ENCODE measurements around the gene FEZ2. TPM values are rescaled to one million over a fixed set of nuclear protein-coding genes. Genes with fewer than 3 reads are reported as not detected.

Gene FEZ2
- total RNA-seq, 2 donors from 2014 or later, result 12.7 to 19.1 TPM

DNA sequence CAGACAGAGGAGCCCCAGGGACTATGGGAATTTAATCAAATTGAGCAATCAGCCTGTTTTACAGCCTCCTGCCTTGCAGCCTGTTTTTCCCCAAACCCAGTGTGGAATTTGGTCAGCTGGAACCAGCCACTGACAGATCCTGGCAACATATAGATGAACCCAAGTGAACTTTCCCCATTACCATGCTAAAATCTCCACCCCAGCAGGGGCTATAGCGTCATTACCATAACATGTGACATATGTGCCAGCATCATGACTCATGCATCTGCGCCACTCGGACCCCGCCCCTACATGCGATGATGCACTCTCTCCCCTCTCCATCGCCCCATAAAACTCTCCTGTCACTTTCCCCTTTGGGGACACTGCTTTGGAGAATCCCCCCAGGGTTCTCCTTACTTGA lies 17.3 kb upstream of the FEZ2 start:
- 76 to 80% methylated on average over 6 of the region's 6 CpGs for WGBS, 2 donors
- DNase-seq (no peak), ATAC-seq (no peak)
- no peak for TF ChIP-seq POLR2A (IDR thresholded peaks at IDR 0.05)
- TF ChIP-seq, protein P1, sequence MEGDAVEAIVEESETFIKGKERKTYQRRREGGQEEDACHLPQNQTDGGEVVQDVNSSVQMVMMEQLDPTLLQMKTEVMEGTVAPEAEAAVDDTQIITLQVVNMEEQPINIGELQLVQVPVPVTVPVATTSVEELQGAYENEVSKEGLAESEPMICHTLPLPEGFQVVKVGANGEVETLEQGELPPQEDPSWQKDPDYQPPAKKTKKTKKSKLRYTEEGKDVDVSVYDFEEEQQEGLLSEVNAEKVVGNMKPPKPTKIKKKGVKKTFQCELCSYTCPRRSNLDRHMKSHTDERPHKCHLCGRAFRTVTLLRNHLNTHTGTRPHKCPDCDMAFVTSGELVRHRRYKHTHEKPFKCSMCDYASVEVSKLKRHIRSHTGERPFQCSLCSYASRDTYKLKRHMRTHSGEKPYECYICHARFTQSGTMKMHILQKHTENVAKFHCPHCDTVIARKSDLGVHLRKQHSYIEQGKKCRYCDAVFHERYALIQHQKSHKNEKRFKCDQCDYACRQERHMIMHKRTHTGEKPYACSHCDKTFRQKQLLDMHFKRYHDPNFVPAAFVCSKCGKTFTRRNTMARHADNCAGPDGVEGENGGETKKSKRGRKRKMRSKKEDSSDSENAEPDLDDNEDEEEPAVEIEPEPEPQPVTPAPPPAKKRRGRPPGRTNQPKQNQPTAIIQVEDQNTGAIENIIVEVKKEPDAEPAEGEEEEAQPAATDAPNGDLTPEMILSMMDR (IDR thresholded peaks at IDR 0.05), result no peak
- Histone ChIP-seq H3K4me3 (no peak overlapping the region), H3K27me3 (no peaks in the 10 kb centered on the region), H3K4me1 (no peaks in the 10 kb centered on the region), H3K36me3 (replicated peaks in 1 of 2; ENCODE audit: insufficient read depth in 1 of 2, low read depth in 2 of 2) (no peaks in the 10 kb centered on the region), H3K9me3 (no peaks in the 10 kb centered on the region), H3K27ac (no peak overlapping the region)
- intact Hi-C loops (cut with DNase I), result no loop called here

DNA sequence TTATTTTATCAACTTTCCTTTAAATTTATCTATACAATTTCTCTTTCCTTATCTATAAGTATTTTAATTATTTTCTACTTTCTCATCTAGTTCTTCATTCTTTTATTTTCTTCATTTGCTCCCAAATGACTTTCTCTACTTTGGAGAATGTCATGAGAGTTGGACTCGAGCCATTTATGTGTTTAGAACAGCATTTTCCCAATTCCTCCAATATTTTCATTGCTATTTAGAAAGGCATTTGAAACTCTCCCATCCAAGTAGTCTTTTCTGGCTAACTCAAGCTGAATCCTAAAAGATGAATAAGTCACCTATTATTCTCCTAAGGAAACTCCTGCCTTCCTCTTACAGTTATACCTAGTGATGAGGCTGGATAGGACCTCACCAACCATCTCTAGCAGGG lies 15.8 kb upstream of the FEZ2 start:
- Histone ChIP-seq H3K4me1 (no peaks in the 10 kb centered on the region), H3K9me3 (no peaks in the 10 kb centered on the region), H3K36me3 (replicated peaks in 1 of 2; ENCODE audit: insufficient read depth in 1 of 2, low read depth in 2 of 2) (no peaks in the 10 kb centered on the region), H3K4me3 (no peak overlapping the region), H3K27me3 (no peaks in the 10 kb centered on the region), H3K27ac (no peak overlapping the region)
- intact Hi-C loops (cut with DNase I), result no loop called here
- WGBS, 2 donors, result 73 to 81% methylated on average over 1 of the region's 1 CpG
- DNase-seq (no peak), ATAC-seq (no peak)
- TF ChIP-seq, protein P1 (IDR thresholded peaks at IDR 0.05), result no peak
- TF ChIP-seq POLR2A (IDR thresholded peaks at IDR 0.05), result no peak

DNA sequence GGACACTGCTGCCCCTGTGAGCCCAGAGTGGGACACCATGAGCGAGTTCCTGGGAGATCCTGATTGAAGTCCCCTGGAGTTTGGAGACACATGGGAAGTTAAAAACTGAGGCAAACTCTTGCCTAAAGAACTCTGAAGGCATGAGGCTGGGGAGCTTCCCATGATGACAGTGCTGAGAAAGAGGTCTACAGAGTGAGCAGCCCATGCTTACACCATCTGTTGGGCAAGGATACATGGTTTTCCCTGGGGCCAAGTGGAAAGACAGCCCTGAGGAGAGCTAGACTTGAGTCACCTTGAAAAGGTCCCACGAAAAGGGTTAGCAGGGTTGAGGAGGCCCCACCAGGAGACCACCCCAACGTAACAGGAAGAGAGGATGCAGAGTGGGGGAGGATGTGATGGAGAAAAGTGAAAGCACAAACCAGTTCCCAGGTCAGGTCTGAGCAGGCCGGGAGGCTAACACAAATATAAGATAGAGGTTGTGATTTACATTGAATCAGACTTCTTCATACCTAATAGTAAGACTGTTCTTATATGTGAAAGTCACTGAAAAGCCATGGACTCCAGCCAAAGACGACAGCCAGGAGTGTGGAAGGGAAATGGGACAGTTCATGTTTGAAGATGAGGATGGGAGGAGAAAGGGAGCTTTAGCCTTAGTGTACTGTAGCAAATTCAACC lies 13.5 kb upstream of the FEZ2 start:
- no peak for DNase-seq
- intact Hi-C loops (cut with DNase I), result no loop called here
- Histone ChIP-seq H3K4me3 (no peak overlapping the region), H3K27ac (no peak overlapping the region), H3K4me1 (no peaks in the 10 kb centered on the region), H3K9me3 (no peaks in the 10 kb centered on the region), H3K36me3 (replicated peaks in 1 of 2; ENCODE audit: insufficient read depth in 1 of 2, low read depth in 2 of 2) (no peaks in the 10 kb centered on the region), H3K27me3 (no peaks in the 10 kb centered on the region)
- WGBS, 2 donors, result 62 to 77% methylated on average over 5 of the region's 5 CpGs
- TF ChIP-seq POLR2A (IDR thresholded peaks at IDR 0.05), result no peak
- TF ChIP-seq, protein P1 (IDR thresholded peaks at IDR 0.05), result no peak
- no peak for ATAC-seq

DNA sequence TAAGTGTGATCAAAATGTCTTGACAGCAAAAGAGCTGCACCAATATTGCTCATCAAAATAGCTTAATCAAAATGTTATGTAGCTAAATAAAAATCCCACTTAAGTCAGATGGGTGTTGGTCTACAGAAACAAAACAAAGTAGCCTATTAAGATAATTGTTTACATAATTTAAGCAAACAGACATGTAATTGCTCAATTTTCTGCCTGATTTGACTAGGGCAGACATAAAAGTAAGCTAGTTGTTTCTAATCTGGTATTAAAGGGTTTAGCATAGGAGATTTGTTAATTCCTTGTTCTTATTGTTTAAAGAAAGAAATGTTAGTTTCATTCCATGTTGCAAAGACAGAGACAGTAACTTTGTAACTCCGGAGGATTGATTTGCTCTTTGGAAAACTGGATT lies 11.5 kb upstream of the FEZ2 start:
- WGBS, 2 donors, result 60 to 86% methylated on average over 1 of the region's 1 CpG
- no peaks in the 10 kb centered on the region for H3K36me3 ChIP-seq (replicated peaks in 1 of 2; ENCODE audit: insufficient read depth in 1 of 2, low read depth in 2 of 2)
- H3K9me3 ChIP-seq, result no peaks in the 10 kb centered on the region
- DNase-seq (no peak), ATAC-seq (no peak)
- no peak overlapping the region for H3K27ac ChIP-seq
- intact Hi-C loops (cut with DNase I), result no loop called here
- TF ChIP-seq POLR2A (IDR thresholded peaks at IDR 0.05), result no peak
- TF ChIP-seq, protein P1 (IDR thresholded peaks at IDR 0.05), result no peak
- no peaks in the 10 kb centered on the region for H3K27me3 ChIP-seq
- H3K4me3 ChIP-seq, result no peak overlapping the region
- H3K4me1 ChIP-seq, result no peaks in the 10 kb centered on the region

DNA sequence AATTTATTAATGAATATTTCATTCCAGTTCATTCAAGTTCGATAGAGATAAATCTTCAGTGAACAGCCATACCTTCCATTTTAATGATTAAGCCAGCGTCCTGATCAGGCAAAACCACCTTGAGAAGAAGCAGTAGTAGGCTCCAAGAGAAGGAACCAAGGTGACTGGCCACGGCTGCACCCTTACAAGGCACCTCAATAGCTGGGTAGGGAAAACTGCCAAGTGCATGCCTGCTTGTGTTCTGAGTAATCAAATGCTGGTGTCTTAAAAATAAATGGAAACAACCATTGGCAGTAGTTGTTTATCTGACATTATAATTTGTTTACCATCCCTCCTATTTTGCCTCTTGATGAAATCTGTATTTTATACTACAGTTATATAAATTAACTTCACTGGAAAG lies 10.0 kb upstream of the FEZ2 start:
- Histone ChIP-seq H3K27ac (no peak overlapping the region), H3K27me3 (no peaks in the 10 kb centered on the region), H3K4me3 (no peak overlapping the region), H3K4me1 (no peaks in the 10 kb centered on the region), H3K36me3 (replicated peaks in 1 of 2; ENCODE audit: insufficient read depth in 1 of 2, low read depth in 2 of 2) (no peaks in the 10 kb centered on the region), H3K9me3 (no peaks in the 10 kb centered on the region)
- 55 to 87% methylated on average over 3 of the region's 3 CpGs for WGBS, 2 donors
- DNase-seq (no peak), ATAC-seq (no peak)
- intact Hi-C loops (cut with DNase I), result no loop called here
- TF ChIP-seq, protein P1 (IDR thresholded peaks at IDR 0.05), result no peak
- no peak for TF ChIP-seq POLR2A (IDR thresholded peaks at IDR 0.05)
